D721Med (cell line): ENCODE results near the gene SV2C.
A peak's percentile ranks its signal among the peaks of the same experiment; 100 is the strongest.
"Not testable (repeated sequence)": the region's sequence is repeated elsewhere in the genome, so short reads cannot be mapped to it uniquely, and the experiment has no call there.

Experiments
- DNase-seq: peaks from one replicate; pipeline ENCODE4 v3.0.0; 2011; ENCODE audit warnings: low spot score; ENCODE audit not compliant: insufficient read length
- FAIRE-seq: peaks from 2 replicates; lab custom pipeline; 2011; peaks lifted over from hg19 to GRCh38; lab: Jason Lieb, UNC
- TF ChIP-seq, protein P1 (sequence below): IDR thresholded peaks from 2 replicates; pipeline ENCODE4 v1.5.1; 2012; ENCODE audit warnings: mild to moderate bottlenecking, control low read depth; ENCODE audit not compliant: insufficient read depth; ENCODE audit errors: missing control alignments

The SV2C gene

DNA sequence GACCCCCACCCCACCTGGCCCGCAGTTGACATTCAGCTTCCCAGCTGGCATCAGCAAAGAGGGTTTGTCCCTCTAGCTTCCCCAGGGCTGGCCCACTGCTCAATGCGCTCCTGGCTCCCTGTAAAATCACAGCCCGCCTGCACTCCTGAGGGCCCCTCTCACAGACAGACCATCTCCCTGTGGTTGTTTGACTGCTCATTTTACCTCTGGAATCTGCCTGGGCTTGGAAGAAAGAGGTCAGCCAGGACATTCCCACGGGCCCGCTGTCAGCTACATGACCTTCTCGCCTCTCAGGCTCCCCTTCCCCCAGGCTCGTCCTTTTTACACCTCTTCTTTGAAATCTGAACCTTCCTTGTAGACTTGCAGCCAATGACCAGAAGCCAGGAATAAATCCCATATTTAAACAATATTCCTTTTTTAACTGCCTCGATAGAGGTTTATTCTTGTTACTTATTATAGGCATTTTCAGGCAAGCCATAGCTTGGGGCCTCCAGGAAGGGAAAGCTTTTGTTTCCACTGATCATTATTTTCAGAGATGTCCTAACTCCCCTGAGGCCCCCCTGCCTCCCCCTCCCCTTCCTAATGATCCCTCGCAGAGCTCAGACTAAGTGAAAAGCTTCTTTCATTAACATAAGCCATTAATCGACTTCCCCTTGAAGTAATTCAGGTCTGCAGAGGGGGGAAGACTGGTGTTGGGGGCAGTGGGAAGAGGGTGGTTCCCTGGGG, 243.6 kb downstream of the SV2C start:
- DNase-seq (peak; percentile 43), FAIRE-seq (peak; percentile 74)
- TF ChIP-seq, protein P1, sequence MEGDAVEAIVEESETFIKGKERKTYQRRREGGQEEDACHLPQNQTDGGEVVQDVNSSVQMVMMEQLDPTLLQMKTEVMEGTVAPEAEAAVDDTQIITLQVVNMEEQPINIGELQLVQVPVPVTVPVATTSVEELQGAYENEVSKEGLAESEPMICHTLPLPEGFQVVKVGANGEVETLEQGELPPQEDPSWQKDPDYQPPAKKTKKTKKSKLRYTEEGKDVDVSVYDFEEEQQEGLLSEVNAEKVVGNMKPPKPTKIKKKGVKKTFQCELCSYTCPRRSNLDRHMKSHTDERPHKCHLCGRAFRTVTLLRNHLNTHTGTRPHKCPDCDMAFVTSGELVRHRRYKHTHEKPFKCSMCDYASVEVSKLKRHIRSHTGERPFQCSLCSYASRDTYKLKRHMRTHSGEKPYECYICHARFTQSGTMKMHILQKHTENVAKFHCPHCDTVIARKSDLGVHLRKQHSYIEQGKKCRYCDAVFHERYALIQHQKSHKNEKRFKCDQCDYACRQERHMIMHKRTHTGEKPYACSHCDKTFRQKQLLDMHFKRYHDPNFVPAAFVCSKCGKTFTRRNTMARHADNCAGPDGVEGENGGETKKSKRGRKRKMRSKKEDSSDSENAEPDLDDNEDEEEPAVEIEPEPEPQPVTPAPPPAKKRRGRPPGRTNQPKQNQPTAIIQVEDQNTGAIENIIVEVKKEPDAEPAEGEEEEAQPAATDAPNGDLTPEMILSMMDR: no peak

DNA sequence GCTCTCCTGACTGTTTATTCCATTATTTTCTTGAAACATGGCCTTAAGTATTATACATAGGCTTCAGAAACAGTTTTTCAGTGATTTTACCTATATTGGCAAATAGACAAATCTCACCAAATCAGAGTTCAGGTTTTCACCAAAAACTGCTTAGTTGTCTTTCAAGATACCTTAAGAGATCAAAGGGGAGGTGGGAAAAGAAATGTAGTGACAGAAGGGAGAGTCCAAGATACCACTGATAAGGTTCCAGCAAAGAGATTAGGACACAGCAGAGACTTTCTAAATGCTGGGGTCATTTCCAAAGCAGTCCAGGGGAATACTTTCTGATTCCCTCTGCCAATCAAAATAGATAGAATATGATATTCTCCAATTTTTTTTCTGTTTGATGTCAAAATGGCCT, 246.2 kb downstream of the SV2C start:
- TF ChIP-seq, protein P1: no peak
- DNase-seq (no peak), FAIRE-seq (no peak)

DNA sequence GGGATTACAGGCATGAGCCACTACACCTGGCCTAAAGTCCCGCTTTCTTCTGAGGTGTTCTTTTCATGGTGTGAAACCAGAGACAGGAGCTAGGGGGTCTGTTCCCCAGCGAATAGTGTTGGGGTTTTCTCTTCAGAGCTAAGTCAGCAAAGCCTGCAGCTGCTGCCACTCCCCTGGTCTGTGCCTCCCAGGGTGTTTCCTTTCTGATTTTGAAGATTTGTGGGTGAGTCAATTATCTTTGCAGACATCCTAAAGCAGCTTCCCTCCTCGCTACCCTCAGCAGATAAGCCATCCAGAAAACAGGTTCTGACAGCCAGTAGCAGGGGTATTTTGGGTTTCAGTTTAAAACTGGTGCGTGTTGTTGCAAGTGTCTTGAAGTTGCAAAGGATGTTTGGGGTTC, 247.9 kb downstream of the SV2C start:
- DNase-seq (no peak), FAIRE-seq (no peak)
- TF ChIP-seq, protein P1: no peak

DNA sequence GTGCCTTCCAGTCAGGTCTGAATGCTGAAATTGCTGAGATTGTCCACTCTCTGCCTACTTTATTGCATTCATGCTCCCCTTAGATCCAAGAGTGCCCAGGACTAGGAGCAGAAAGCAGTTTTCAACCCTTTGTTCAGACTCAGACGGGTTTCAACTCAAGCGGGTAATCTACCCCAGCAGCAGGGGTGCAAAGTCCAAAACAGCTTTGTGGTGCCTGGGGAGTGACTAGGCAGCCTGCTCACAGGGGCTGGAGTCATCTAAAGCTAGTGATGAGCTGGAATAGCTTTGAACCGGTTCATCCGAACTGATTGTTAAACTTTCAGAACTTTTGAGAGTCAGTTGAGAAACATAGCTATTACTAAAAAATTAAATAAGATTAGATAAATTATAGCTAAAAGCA, 248.9 kb downstream of the SV2C start:
- TF ChIP-seq, protein P1: no peak
- DNase-seq (no peak), FAIRE-seq (no peak)

DNA sequence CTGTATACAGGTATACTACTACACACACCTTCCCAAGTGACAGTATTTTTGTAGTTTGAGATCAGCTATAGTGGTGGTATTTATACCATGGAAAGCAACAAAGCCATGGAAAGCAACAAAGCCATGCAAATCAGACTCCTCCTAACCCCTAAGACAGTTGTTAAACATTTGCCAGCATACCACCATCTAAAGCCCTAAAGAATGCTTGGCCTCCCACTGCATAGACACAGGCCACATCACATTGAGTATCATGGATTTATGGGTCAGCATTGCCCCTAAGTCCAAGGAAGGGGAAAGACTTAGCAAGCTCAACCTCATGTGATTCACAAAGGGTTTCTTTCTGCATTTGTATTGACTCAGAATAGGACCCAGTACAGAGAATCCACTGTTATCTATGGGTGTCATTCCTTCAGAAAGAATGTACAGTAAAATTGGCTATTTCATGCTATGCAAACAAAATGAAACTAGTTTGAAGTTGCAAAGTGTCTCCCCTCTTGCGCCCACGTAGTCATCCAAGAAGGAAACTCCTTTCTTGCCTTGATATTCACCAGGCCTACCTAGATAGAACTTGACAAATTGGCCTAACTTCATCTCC, 249.5 kb downstream of the SV2C start:
- DNase-seq: no peak
- FAIRE-seq: no peak
- TF ChIP-seq, protein P1: no peak

DNA sequence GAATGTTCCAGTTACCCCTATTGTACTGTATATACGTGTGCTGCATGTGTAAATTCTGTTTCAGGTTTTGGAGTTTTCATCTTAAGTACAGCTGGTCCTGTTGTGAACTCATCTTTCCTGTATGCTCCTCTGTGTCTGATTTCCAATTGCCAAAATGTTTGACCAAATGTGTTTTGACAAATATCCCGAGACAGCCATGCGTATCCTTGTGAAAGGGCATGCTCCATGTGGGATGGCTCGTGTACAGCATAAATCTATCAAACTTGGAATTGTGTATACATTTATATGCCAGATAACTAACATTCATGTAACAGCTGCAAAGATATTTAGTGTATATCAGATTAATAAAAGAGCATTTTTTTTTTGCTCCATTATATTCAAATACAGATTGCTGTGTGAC, 250.4 kb downstream of the SV2C start:
- TF ChIP-seq, protein P1: no peak
- FAIRE-seq (no peak), DNase-seq (no peak)

DNA sequence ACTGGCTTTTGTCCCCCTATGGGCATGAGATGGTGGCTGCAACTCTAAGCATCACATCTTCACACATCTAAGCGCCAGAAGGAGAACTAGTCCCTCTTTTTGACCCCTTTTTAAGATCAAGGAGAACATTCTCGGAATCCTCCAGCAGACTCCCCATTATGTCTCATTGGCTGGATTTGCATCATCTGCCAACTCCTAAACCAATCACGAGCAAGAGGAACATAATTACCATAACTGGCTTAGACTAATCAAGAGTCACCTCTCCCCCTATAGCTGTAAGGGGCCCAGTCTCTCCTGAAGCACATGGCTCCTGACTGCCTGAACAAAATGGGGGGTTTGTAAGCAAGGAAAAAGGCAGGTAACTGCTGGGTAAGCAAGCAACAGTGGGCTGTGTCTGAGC, 251.4 kb downstream of the SV2C start:
- TF ChIP-seq, protein P1: no peak
- no peak for FAIRE-seq
- DNase-seq: no peak

DNA sequence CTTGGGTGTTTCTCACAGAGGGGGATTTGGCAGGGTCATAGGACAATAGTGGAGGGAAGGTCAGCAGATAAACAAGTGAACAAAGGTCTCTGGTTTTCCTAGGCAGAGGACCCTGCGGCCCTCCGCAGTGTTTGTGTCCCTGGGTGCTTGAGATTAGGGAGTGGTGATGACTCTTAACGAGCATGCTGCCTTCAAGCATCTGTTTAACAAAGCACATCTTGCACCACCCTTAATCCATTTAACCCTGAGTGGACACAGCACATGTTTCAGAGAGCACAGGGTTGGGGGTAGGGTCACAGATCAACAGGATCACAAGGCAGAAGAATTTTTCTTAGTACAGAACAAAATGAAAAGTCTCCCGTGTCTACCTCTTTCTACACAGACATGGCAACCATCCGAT, 252.3 kb downstream of the SV2C start:
- FAIRE-seq, DNase-seq: not testable (repeated sequence)

DNA sequence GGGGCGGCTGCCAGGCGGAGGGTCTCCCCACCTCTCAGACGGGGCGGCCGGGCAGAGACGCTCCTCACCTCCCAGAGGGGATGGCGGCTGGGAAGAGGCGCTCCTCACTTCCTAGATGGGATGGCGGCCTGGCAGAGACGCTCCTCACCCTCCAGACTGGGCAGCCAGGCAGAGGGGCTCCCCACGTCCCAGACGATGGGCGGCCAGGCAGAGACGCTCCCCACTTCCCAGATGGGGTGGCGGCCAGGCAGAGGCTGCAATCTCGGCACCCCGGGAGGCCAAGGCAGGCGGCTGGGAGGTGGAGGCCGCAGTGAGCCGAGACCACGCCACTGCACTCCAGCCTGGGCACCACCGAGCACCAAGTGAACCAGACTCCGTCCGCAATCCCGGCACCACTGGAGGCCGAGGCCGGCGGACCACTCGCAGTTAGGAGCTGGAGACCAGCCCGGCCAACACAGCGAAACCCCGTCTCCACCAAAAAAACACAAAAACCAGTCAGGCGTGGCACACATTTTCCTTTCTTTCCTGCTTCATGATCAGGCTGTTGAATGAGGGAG, 253.1 kb downstream of the SV2C start:
- FAIRE-seq, DNase-seq: not testable (repeated sequence)
